ENCODE results near the gene LMO1.

DNA sequence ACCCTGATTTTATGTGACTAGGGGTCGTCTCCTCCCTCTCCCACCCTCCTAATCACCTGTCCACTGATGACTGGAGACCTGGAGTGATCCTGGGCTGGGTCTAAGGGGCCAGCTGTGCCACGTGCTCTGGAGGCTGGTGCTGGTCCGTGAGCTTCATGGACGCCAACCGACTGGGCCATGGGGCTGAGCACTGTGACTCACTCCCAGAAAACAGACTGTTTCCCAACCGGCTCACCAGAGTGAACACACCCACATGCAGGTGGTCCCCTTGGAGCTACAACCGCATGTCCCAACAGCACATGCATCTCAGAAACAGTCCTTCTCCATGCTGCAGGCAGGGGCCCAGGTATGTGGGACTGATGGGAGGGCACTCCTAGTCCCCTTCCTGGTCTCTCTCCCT, 14.0 kb upstream of the LMO1 start:
- TF ChIP-seq POLR2A (IDR thresholded peaks at IDR 0.05) (no peak), POLR2AphosphoS5 (IDR thresholded peaks at IDR 0.05) (no peak)

All from prostate gland (tissue), 1 donor.